GM19452 (cell line): ENCODE data around the gene ANKRD39.

Experiments used
- ATAC-seq: cut with Tn5 transposase; IDR thresholded peaks from one replicate; pipeline ENCODE4 v1.9.1; 2021; ENCODE audit not compliant: unreplicated experiment

ANKRD39 gene

GRCh38 chr2:96832408-96832753 is 25.4 kb downstream of the ANKRD39 start:
- ATAC-seq: no peak

- ATAC-seq: no peak
These were observed 26.1 kb downstream of the ANKRD39 start for GRCh38 chr2:96831679-96832078.

- ATAC-seq: no peak
These were observed 27.7 kb downstream of the ANKRD39 start for GRCh38 chr2:96830044-96830562.

GRCh38 chr2:96828874-96829273 is 28.9 kb downstream of the ANKRD39 start:
- ATAC-seq: no peak

- no peak for ATAC-seq
These were observed 29.4 kb downstream of the ANKRD39 start for GRCh38 chr2:96828436-96828835.

GRCh38 chr2:96826546-96827278 is 31.1 kb downstream of the ANKRD39 start:
- no peak for ATAC-seq

- ATAC-seq: no peak
These were observed 32.8 kb downstream of the ANKRD39 start for GRCh38 chr2:96825057-96825456.

- ATAC-seq: no peak
These were observed 33.5 kb downstream of the ANKRD39 start for GRCh38 chr2:96824079-96824870.

- no peak for ATAC-seq
These were observed 34.6 kb downstream of the ANKRD39 start for GRCh38 chr2:96823198-96823597.

GRCh38 chr2:96822786-96823185 is 35.0 kb downstream of the ANKRD39 start:
- no peak for ATAC-seq

GRCh38 chr2:96821113-96821675 is 36.6 kb downstream of the ANKRD39 start:
- no peak for ATAC-seq

GRCh38 chr2:96819876-96820511 is 37.8 kb downstream of the ANKRD39 start:
- ATAC-seq: no peak

- no peak for ATAC-seq
These were observed 38.5 kb downstream of the ANKRD39 start for GRCh38 chr2:96819128-96819875.

GRCh38 chr2:96817882-96818281 is 39.9 kb downstream of the ANKRD39 start:
- no peak for ATAC-seq

- ATAC-seq: no peak
These were observed 40.7 kb downstream of the ANKRD39 start for GRCh38 chr2:96816836-96817702.

GRCh38 chr2:96816127-96816835 is 41.5 kb downstream of the ANKRD39 start, which contains the start of gene CNNM3:
TSS of gene CNNM3 (plus strand) at chr2:96816268. CDS start at chr2:96816278, 10 bp downstream.
- ATAC-seq: peak; percentile 89

- ATAC-seq: no peak
These were observed 42.3 kb downstream of the ANKRD39 start for GRCh38 chr2:96815326-96816126.

GRCh38 chr2:96813656-96814055 is 44.2 kb downstream of the ANKRD39 start:
- ATAC-seq: no peak
